IMR-90 (cell line): ENCODE results near the gene EXOC4.

Experiments
- MAFK ChIP-seq: IDR thresholded peaks from 2 replicates; pipeline ENCODE4 v1.6.1; 2012; ENCODE audit warnings: low read depth, low read length, improper control_type of control experiment
- POLR2A ChIP-seq: IDR thresholded peaks from 2 replicates; pipeline ENCODE4 v1.6.1; 2012; ENCODE audit warnings: mild to moderate bottlenecking, low read depth, low read length
- TF ChIP-seq, protein P1 (sequence below): conservative IDR thresholded peaks from 2 replicates; pipeline ENCODE4 v1.5.1; 2012; ENCODE audit warnings: mild to moderate bottlenecking, low read depth, low read length, improper control_type of control experiment

DNA sequence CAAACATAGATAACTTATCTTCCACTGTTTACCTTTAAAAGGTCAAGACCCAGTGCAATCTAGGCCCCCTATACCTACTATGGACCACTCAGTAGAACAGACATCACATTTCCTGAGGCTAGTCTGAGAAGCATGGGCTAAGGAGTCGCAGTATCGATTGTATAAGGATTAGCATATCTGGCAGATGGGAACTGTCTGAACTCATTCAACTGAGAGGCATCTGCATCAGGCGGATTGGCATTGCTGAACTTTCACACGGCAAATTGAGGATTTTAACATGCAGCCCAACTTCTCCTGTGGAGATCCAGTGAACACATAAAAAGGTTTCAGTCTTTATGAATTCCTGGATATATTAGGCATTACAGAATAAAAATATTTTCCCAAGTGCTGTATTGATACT is 785.1 kb downstream of the EXOC4 start:
- TF ChIP-seq, protein P1, sequence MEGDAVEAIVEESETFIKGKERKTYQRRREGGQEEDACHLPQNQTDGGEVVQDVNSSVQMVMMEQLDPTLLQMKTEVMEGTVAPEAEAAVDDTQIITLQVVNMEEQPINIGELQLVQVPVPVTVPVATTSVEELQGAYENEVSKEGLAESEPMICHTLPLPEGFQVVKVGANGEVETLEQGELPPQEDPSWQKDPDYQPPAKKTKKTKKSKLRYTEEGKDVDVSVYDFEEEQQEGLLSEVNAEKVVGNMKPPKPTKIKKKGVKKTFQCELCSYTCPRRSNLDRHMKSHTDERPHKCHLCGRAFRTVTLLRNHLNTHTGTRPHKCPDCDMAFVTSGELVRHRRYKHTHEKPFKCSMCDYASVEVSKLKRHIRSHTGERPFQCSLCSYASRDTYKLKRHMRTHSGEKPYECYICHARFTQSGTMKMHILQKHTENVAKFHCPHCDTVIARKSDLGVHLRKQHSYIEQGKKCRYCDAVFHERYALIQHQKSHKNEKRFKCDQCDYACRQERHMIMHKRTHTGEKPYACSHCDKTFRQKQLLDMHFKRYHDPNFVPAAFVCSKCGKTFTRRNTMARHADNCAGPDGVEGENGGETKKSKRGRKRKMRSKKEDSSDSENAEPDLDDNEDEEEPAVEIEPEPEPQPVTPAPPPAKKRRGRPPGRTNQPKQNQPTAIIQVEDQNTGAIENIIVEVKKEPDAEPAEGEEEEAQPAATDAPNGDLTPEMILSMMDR: no peak
- no peak for TF ChIP-seq MAFK
- no peak for TF ChIP-seq POLR2A
